ENCODE data around the gene KCNJ9.

- TF ChIP-seq CTCF (IDR thresholded peaks at IDR 0.05; ENCODE audit: low read depth, low read length) (no peak), POLR2A (IDR thresholded peaks at IDR 0.05; ENCODE audit: extremely low read depth, insufficient read length) (no peak), MYC (IDR thresholded peaks at IDR 0.05; ENCODE audit: low read depth, low read length) (no peak)
These were observed 13.5 kb downstream of the KCNJ9 start for GRCh38 chr1:160094806-160095205.

Data from NB4 (cell line).